GM18909 (cell line): ENCODE measurements around the gene TRABD2A.
A peak's percentile ranks its signal among the peaks of the same experiment; 100 is the strongest.
"Not testable (repeated sequence)": the region's sequence is repeated elsewhere in the genome, so short reads cannot be mapped to it uniquely, and the experiment has no call there.

Experiments
- ATAC-seq: cut with Tn5 transposase; IDR thresholded peaks from one replicate; pipeline ENCODE4 v1.9.1; 2021; ENCODE audit warnings: mild to moderate bottlenecking; ENCODE audit not compliant: unreplicated experiment, poor library complexity

The TRABD2A gene

DNA sequence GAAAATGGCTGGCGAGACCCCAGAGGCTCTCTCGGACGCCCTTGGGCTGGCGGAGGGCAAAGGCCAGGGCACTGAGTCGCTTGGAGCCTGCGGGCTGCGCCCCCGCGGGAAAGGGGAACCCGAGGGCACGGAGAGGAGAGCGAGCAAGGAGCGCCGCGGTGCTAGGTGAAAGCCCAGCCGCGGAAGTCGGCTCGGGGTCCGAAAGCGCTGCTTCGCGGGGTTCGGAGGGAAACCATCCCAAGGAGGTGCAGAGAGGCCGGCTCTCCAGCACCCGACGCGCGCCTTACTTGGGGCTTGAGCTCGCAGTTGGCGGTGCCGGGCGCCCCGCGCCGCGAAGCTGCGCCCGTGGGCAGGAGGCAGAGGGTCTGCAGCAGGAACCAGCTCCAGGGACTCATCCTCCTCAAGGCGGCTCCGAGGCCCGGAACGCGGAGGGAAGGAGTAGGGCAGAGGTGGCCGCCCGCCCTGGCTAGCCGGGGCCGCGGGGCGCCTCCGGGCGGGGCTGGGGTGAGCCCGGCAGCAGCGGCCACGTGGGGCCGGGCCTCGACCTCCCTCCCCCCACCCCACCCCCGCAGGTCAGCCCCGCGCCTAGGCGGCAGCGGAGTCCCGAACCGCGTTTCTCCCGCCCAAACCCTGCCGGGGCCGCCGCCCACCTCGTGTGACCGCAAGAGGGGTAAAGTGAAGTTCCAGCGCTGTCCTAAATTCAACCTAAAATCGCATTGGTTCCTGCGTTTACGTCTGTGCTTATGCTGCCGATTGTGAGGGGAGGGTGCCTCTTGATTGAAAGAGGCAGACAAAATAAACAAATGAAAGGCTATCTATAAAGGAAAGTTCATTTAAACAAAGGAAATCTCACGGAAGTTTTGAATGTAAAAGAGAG, at the start of gene TRABD2A:
TRABD2A (minus strand) TSS at position 440 of the 877 bp plus-strand sequence; CDS start at position 395, 45 bp downstream.
- no peak for ATAC-seq

DNA sequence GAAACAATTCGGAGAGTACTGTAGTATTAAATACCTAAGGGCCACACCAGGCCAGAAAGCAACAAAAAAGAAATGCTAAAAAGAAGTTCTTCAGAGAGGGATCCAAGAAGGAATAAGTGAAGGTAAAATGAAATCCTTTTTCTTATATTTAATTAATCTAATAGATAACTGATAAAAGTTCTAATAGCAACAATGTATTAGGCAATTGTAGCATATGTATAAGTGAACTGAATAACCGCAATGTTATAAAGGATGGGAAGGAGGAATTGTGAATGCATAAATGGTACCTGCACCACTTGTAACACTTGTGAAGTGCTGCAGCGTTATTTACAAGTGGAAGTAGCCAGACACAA, 46.4 kb upstream of the TRABD2A start:
- no peak for ATAC-seq

DNA sequence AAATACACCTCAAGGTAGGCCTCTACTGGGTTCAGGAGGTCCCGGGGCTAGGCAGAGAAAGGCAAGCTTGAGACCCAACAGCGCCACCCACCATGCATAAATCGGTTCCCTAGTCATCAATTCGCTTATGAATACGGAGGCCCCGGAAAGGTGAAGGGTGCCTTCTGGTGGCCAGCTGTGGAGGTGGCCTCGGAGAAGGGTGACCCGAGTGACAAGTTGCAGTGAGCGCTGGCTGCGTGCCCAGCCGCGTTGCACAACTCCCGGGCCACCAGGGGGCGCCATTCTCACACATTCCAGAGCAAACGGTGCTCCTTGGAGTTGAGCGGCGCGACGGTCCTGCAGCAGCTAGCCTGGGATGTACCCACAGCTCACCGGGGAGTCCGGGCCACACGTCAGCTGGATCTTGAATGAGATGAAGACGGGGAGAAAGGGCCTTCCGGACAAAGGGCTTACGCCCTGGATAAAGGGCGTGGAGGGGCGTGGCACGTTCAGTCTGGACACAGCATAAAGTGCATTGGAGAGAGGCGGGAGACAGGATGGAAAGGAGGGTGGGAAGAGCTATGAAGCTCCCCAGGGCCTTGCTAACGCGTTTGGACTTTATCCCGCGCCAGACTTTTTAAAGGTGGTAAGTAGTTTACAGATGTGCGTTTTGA, 45.0 kb upstream of the TRABD2A start:
- peak; percentile 85 for ATAC-seq

DNA sequence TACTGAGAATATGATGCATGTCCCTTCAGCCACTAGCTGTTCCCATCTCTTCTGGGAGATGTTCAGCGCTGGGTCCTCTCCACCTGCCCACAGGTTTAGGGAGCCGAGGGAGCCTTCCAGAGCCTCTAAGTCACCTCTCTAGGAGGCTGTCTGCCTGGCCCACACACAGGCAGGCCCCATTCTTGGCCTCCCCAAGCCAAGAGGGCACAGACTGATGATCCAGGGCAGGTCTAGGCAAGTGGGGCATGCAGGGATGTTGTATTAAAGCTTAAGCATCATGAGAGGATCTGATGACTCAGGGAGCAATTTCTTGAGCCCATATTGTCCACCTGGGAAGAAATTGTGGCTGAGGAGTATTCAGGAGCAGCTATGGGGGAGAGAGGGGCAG, 44.4 kb upstream of the TRABD2A start:
- ATAC-seq = peak; percentile 1

GRCh38 chr2:84924173-84925106, 43.6 kb upstream of the TRABD2A start:
- ATAC-seq = no peak

DNA sequence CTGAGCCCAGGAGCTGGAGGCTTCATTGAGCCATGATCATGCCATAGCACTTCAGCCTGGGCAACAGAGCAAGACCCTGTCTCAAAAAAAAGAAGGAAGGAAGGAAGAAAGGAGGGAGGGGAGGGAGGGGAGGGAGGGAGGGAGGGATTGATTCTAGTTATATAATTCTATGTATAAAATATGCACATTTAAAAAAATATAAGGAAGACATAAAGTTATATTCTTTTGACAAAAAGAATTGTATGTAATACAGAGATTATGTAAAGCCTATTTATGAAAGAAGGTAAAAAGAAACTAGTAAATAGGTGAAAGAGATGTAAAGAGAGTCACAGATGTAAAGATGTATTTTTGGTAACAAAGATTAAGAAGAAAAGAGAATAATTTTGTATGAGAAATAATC, 42.1 kb upstream of the TRABD2A start:
- no peak for ATAC-seq

DNA sequence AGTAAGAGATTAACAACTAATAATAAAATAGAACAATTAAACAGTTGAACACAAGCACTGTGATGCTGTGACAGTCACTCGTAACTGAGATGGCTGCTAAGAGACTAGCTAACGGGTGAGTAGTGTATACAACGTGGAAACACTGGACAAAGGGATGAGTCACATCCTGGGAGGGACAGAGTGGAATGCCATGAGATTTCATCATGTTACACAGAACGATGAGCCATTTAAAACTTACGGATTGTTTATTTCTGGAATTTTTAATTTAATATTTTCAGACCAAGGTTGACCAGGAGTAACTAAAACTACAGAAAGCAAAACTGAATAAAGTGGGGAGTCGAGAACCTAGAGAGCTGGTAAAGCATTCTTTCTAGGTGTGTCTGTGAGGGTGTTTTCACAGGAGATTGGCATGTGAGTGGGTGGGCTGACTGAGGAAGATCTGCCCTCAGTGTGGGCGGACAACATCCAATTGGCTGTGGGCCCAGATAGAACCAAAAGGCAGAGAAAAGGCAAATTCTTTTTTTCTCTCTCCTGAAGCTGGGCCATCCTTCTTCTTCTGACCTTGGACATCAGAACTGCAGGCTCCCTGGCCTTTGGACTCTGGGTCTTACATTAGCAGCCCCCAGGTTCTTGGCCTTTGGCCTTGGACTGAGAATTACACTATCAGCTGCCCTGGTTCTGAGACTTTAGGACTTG, 39.1 kb upstream of the TRABD2A start:
- ATAC-seq = peak; percentile 63

DNA sequence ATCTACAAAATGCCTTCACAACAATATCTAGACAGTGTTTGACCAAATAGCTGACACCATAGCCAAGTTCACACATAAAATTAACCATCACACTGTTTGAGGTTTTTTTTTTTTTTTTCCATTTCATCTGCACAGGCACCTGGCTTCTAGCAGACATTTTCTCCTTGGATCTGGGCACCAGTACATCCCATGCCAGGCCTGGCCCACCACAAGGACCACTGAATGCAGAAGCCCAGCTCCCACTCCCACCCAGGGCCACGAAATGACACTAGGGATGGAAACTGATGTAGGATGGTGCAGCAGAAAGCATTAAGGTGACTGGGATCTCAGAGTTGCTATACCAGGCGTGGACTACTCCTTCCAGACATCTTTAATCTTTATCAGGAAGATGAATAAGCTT, 37.5 kb upstream of the TRABD2A start:
- no peak for ATAC-seq

GRCh38 chr2:84917821-84918220, 36.9 kb upstream of the TRABD2A start:
- not testable (repeated sequence) for ATAC-seq

GRCh38 chr2:84915675-84916074, 34.8 kb upstream of the TRABD2A start:
- not testable (repeated sequence) for ATAC-seq

GRCh38 chr2:84914334-84914733, 33.5 kb upstream of the TRABD2A start:
- no peak for ATAC-seq

- no peak for ATAC-seq
Measured at GRCh38 chr2:84912984-84913383, 32.1 kb upstream of the TRABD2A start.

DNA sequence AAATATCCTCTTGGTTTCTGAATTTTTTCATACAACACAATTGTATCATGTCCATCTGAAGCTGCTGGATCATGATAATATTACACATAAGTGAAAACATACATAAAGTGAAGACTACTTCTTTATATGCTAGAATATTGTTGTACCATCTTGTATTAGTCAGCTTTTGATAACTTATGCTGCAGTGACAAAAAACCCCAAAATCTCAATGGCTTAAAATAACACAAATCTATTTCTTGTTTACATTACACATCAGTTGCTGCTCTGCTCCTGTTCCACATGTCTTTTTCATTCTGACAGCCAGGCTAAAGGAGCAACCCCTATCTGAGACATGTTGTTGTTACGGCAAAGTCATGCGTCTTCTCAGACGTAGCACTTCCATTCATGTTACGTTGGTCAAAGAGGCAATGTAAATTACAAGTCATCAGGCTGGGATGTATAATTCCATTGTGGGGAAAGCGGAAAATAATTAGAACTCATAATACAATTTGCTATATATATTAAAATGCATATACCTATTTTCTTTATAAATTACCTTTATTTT, 30.3 kb upstream of the TRABD2A start:
- ATAC-seq = no peak

- ATAC-seq = no peak
Measured at GRCh38 chr2:84908948-84909713, 28.2 kb upstream of the TRABD2A start.

- peak; percentile 52 for ATAC-seq
Measured at GRCh38 chr2:84906900-84907714, 26.2 kb upstream of the TRABD2A start.

GRCh38 chr2:84906108-84906899, 25.4 kb upstream of the TRABD2A start:
- ATAC-seq = peak; percentile 24
